Astrocyte (in vitro differentiated cells and primary cell): ENCODE measurements around the gene DEPP1.

ENCODE experiments used
- EZH2 ChIP-seq: IDR thresholded peaks from 2 replicates; pipeline ENCODE4 v1.6.1; 2012; ENCODE audit warnings: mild to moderate bottlenecking, low read length, inconsistent platforms; ENCODE audit not compliant: insufficient read depth
- TF ChIP-seq, protein P1 (sequence below): IDR thresholded peaks from 2 replicates; pipeline ENCODE4 v1.5.1; 2011; ENCODE audit warnings: low read depth, mild to moderate bottlenecking, inconsistent platforms, low read length, moderate library complexity; ENCODE audit not compliant: insufficient read depth

DNA sequence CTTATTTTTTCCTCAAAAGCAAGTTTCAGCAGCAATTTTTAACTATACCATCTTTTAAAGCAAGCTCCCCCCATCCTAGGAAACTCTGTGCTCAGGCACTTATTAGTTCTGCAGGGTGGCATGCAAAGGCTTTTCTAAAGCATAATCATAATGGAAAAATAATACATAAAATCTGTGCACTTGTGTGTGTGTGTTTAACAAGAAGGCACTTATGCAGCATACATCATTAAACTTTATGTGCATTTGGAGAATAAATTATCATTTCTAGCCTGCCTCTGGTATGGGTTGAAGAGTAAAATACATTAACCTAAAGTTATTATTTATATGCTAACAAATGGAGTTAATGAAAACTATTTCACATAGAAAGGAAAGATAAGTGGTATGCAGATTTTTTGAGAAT is 24.6 kb downstream of the DEPP1 start:
- TF ChIP-seq, protein P1, sequence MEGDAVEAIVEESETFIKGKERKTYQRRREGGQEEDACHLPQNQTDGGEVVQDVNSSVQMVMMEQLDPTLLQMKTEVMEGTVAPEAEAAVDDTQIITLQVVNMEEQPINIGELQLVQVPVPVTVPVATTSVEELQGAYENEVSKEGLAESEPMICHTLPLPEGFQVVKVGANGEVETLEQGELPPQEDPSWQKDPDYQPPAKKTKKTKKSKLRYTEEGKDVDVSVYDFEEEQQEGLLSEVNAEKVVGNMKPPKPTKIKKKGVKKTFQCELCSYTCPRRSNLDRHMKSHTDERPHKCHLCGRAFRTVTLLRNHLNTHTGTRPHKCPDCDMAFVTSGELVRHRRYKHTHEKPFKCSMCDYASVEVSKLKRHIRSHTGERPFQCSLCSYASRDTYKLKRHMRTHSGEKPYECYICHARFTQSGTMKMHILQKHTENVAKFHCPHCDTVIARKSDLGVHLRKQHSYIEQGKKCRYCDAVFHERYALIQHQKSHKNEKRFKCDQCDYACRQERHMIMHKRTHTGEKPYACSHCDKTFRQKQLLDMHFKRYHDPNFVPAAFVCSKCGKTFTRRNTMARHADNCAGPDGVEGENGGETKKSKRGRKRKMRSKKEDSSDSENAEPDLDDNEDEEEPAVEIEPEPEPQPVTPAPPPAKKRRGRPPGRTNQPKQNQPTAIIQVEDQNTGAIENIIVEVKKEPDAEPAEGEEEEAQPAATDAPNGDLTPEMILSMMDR = no peak
- TF ChIP-seq EZH2 = no peak
